ENCODE results near the gene VGLL4.
"Not testable (repeated sequence)": the region's sequence is repeated elsewhere in the genome, so short reads cannot be mapped to it uniquely, and the experiment has no call there.

The VGLL4 gene

DNA sequence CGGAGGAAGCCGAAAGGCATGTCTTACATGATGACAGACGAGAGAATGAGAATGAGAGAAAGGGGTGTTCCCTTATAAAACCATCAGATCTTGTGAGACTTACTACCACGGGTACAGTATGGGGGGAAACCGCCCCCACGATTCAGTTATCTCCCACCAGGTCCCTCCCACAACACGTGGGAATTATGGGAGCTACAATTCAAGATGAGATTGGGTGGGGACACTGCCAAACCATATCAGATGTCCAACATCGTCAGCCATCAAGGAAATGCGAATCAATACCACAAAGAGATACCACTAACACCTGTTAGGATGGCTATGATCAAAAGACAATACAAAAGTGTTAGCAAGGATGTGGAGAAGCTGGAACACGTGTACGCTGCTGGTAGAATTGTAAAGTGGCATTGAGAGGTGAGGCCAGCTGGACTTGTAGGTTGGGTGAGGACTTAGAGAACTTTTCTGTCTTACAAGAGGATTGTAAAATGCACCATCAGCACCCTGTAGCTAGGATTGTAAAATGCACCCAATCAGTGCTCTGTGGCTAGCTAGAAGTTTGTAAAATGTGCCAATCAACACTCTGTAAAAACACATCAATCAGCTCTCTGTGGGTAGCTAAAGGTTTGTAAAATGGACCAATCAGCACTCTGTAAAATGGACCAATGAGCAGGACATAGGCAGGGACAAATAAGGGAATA, 37.5 kb downstream of the VGLL4 start:
- no peak for DNase-seq (ENCODE audit: low read depth in 2 of 2)

DNA sequence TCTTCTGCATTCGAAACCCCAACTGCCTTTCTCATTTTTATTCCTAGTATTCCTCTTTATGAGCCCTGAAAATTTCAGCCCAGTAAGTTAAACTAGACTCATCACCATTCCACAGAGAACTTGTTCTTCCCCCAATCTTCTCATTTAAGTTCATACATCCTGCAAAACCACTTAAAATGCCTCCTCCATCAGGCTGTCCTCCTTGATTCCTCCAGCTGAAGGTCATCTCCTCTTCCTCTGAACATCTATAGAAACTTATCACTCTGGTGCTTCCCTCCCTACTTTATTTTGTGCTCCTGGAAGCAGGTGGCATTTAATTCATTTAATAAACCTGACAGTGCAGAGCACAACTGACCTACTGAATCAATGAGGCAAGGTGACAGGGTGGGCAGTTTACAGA, 38.3 kb downstream of the VGLL4 start:
- no peak for DNase-seq (ENCODE audit: low read depth in 2 of 2)

DNA sequence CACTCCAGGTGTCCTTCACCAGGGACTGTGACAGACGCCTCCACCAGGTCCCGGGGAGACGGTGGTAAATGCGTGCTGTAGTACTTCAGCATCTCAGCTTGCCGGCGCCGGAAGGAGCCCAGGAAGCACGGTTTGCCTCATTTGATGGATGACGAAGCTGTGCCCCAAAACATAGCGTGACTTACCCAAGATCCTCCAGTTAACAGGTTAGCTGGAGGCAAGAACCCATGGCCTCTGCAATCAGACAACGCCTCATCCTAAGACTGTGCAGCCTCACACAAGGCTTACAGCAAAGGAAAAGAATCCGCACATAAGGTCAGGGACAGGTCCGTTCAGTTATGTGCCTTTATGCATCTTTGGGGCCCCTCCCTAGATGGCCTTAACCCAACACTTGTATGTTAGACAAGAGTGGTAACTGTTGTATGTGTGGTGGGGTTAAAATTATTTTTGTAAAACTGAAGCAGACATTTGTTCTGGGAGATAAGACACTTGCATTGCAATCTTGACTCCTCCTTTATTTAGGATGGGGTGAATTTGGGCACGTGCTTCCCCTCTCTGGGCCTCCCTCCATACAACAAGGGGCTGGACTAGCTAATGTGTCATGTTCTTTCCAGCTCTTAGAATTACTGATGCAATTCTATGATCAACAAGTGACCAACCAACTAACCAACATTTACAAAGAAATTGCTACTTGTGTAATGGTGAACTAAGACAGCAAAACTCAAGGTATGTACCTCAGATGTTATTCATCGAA, 39.4 kb downstream of the VGLL4 start:
- no peak for DNase-seq (ENCODE audit: low read depth in 2 of 2)

DNA sequence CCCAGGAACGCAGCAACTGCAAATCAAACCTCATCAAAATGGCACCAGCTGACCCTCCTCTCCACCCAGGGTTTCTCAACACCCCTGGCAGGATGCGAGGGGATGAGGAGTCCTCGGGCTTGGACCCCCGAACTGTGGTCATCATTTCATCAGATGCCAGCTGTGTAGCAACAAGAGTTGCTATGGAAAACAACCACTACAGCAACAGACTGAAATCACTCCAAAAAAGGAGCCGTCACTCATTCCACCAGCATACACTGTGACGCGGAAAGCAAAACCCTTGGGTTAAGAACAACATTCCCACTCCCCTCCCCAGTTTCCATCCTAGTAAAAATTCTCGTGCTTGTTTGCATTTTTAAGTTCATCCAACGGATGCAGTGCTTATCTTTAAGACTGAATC, 40.1 kb downstream of the VGLL4 start:
- no peak for DNase-seq (ENCODE audit: low read depth in 2 of 2)

DNA sequence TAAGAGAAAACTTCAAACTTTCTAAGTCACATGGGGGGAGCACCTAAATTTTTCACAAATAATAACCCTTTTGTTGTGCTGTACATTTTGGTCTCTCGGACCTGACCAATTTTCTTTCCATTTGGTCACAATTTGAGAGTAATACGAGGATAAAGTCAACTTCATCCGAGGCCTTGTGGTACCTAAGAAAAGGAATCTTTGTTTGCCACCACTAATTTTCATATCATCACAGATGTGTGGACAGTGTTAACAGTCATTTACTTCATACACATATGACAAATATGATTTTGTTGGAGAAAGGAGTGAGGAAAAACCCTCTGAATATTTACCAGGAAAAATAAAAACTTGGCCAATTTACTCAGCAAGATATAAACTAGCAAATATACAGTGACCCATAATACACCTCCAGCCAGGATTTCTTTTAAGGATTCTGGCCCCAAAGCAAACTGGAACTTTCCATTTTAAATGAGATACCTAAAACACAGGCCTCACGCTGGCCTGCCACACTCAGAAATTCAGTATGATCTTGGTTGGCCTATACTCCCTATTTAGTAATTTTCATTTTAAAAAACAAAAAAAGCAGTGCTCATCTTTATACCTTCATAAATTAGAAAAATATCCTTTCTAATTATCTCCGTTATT, 40.7 kb downstream of the VGLL4 start:
- DNase-seq (ENCODE audit: low read depth in 2 of 2): no peak

DNA sequence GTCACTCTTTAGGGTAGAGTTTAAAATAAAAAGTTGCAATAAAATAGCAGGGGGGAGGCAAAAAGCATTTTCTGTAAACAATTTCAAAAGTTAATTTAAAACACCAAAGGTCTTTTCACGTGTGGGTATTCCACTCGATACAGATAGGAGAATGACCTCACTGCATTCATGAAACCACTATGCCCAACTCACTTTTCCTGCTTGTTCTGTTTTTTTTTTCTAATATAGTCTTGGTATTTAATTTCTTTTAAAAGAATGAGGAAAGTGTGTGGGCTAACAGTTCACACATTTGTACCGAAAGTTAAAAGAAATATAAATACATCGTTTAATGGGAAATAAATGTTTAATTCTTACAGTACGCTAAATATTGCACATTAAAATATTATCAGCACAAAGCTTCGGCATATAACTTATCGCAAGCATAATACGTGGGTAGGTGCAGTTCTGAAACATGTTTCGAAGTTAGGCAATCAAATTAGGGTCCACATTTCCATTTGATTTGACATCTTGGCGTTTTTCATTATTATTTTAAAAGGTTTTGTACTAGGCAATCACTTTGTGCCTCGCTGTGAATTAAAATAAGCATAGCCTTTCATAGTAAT, 41.4 kb downstream of the VGLL4 start:
- DNase-seq (ENCODE audit: low read depth in 2 of 2): no peak

DNA sequence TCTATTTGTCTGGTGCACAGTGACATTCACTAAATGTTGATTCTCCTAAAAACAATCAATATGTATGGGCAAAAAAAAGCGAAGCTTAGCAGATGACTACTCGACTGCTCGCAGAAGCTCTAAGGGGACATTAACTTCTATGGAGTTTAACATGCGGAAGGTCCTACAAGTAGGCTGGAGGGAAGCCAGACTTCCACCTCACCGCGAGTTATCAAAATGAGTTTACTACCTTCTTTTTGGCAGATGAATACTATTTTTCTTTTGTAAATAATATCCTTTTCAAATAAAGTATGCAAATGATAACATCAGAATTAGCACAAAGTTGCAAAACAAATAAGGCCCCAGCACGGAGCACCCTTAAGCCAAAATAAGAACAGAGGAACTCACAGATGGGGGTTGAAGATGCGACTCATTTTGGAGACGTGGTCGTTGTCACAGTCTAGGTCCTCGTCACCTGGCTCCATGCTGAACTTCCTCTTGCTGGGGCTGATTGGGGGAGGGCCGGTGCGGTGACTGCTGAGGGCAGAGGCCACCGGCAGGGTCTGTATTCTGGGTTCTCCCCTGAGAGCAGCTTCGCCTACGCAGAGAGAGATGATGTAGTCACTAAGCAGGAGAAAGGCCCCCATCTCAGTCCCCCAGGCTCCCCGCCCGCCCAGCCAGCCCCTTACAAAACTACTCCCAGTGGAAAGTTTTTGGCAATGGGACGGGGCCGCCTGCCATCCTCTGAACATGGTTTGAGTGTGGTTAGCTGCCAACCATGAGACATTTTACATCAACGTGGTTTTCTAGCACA, 42.1 kb downstream of the VGLL4 start:
- DNase-seq (ENCODE audit: low read depth in 2 of 2): no peak

DNA sequence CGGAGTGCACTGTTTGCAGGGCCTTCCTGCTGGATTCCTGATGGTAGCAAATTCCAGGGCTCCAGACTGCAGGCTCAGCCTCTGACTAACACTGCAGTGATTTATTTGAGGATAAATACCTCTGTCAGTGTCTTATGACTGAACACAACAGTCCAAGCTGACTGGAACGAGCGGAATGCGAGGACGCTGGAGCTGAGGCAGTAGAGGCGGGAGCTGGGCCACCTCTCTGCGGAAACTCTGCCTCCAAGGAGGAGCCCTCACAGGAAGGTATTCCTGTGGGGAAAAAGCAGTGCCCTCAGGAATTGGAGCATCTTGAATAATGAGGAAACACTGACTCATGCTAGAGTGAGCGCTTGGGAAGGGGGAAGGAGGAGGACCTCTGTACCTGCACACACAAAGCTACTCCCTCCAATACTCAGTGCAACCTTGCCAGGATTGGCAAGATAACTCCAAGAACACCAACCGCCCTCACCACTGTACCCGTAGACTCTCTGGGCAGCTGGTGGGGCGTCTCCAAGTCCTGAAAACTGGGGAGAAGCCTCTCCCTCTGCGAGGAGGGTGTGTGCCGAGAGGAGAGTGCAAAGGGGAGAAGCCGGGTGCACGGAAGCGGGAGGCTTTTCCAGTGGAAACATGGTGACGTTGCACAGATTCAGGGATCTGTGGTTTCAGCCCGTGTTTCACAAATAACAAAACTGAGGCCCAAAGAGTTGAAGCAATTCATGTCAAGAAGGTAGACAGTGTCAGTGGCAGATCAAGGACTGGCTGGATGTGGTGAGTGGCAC, 43.0 kb downstream of the VGLL4 start:
- no peak for DNase-seq (ENCODE audit: low read depth in 2 of 2)

DNA sequence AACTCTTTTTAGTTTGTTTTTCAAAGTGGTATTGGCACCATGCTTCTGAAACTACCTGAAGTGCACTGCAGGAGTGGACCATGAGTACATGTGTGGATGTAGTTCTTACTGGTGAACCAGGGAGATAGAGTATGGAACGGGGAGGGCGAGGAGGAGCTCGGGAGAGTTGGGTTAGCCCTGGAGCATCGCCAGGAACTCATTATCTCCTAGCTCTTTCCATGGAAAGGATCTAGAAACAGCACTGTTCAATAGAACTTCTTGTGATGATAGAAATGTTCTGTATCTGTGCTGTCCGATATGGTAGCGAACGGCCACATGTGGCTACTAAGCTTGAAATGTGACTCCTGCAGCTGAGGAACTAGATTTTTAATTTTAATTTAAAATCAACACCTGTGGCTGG, 47.3 kb downstream of the VGLL4 start:
- DNase-seq (ENCODE audit: low read depth in 2 of 2): no peak

DNA sequence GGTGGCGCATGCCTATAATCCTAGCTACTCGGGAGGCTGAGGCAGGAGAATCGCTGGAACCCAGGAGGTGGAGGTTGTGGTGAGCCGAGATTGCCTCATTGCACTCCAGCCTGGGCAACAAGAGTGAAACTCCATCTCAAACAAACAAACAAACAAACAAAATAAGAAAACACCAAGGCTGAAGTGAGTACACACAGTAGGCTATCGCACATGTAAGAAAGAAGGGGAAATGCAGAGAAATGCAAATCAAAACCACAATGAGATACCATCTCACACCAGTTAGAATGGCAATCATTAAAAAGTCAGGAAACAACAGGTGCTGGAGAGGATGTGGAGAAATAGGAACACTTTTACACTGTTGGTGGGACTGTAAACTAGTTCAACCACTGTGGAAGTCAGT, 48.7 kb downstream of the VGLL4 start:
- DNase-seq (ENCODE audit: low read depth in 2 of 2): not testable (repeated sequence)

DNA sequence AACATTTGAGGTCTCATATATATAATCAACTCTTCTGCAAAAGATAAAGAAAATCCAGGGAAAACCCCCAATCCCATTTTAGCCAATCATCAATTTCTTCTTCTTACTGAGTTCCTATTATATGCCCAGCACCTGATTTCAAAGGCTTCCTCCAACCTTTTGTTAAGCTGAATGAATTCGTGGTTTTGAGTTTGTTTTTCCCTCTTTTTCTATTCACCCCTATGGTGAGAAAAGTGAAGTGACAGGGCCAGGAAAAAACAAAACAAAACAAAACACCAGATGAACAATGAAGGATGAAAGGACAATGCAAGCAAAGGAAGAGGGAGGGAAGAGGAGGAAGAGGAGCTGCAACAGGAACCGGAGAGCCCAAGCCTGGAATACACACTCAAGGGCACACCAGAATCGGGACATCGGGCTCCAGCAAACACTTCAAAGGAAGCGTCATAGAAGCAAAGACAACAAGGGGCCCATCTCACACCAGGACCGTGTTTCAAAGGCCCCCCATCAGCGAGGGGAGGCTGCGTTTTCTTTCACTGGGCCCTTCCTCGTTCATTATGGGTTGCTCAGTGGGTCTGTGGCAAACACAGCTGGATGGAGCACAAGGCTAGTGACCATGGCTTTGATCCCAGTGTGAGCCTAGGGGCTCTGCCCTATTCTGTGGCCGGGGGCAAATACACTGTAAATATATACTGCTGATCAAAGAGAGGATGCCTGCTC, 50.2 kb downstream of the VGLL4 start:
- DNase-seq (ENCODE audit: low read depth in 2 of 2): no peak

DNA sequence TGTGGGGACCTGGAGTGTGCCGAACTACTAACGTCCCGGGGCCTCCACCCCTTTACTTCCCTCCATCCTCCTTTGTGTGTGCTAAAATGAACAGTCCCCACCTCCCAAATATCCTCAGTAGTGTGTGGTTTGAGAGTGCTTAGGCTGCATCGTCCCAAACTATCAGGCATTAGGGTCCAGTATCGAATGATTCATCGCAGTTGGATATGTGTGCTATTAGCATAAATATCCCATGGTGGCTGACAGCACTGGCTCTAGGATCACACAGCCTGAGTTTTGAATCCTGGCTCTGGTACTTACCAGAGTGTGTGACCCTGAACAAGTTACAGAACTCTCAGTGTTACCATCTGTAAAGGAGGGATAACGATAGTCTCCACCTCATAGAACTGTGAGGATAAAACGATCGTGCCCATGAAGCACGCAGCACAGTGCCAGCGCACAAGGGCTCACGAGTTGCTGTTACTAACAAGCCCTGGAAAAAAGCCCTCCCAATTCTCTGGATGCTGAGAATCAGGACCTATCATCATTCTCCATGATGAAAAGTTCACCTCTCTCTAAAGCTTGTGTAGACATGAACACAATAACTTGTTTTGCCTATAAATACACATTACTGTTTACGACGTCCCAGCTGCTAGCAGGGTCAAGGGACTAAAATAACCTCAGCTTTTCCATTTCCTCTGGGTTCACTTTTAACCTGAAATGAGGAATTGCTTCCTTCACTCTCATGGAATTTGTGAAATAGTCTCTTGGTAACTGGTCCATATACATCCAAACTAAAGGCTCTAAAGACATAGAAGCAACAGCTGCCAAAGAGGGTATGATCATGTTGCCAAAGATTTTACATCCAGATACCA, 51.0 kb downstream of the VGLL4 start:
- DNase-seq (ENCODE audit: low read depth in 2 of 2): no peak

DNA sequence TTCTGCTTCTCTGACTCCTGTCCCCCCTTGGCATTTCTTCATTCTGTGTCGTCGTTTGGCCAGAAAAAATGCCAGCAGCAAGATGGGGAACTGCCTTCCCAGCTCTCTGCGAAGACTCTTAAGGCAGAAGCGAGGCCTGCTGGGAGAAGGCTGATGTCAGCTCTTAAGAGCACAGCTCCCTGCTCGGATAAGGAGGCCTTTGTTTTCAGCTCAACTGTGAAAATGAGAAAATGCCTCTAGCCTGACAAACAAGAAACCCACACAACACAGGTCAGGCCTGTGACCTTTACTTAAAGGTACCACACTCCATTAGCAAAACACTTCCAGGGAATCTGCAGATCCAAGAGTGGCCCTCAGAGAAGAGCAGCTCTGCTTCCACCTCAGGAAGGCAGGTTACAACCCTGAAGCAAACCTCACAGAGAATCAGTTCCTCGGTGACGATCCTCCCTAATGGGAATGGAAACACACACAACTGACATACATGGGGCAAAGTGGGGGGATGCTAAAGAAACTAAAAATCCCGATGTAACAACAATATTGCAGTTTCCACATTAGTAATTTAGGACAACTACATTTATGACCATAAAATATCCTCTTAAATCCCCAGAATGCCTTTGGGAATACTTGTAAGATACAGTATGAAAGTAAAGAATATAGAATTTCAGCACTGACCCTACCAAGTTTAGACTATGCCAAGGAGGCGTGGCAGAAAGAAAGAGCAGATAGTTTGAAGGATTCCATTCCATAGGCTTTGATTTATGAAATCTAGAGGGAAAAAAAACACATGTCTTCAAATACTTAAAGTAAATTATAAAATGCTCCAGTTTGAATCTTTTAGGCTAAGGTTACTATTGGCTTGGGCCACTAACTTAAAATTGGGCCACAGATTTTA, 52.1 kb downstream of the VGLL4 start:
- DNase-seq (ENCODE audit: low read depth in 2 of 2): no peak

DNA sequence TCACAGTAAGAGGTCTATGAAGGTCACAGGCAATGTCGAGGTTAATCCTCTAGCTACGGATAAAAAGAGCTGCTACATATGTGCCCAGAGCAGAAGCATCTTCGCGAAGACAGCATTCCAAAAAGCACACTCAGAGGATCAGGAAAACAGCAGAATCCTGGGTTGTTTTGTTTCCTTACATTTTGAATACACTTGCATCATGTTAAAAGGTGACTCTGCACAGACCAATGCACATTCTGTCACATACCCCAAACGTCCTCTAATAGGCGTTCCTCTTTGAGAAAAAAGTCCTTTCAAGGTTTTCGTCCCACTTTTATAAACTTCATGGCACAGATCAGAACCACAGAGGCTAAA, 52.7 kb downstream of the VGLL4 start:
- DNase-seq (ENCODE audit: low read depth in 2 of 2): no peak

DNA sequence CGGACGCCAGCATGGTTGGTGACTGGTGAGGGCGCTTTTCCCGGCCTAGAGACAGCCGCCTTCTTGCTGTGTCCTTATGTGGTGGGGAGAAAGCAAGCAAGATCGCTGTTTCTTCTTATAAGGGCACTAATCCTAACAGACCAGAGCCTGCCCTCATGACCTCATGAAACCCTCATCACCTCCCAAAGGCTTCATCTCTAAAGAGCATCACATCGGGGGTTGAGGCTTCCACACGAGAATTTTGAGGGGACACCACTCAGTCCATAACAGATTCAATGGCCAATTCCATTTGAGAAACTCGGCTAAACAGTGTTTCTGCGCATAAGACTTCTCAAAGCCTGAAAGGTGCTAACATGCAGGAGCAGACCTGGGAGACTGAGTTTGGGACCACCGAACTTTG, 54.0 kb downstream of the VGLL4 start:
- no peak for DNase-seq (ENCODE audit: low read depth in 2 of 2)

DNA sequence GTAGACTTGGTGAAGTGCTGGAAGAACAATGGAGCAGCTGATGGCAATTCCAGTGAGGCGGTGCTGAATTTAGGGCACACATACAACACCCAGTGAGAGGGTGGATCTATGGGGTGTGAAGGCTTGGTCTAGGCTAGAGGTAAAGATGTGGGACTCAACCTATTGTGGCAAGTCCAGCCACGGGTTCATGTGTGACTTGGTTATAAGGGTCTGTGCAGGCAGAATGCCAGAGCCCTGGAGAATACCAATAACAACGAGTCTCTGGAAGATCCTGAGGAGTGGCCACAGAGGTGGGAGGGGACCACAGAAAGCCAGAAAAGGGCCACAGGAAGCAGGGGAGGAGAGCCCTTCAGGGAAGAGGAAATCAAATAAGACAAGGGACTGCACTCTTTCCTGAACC, 55.0 kb downstream of the VGLL4 start:
- no peak for DNase-seq (ENCODE audit: low read depth in 2 of 2)

DNA sequence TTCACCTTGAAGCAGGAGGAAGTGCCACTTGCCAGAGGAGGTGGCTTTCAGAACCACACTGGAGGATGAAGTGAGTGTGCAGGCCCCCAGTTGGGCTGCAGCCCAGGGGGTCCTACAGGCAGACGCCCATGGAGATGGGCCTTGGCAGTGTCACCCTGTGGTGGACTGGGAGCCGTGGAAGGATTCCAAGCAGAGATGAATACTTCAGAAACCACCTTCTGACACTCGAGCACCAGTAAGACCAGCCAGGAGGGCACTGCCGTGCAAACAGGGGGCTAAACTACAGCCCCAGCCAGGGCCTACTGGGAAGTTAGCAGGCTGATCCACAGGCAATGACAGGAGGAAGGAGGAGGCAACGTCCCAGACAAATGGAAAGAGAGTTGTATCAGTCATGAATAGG, 55.4 kb downstream of the VGLL4 start:
- DNase-seq (ENCODE audit: low read depth in 2 of 2): no peak

DNA sequence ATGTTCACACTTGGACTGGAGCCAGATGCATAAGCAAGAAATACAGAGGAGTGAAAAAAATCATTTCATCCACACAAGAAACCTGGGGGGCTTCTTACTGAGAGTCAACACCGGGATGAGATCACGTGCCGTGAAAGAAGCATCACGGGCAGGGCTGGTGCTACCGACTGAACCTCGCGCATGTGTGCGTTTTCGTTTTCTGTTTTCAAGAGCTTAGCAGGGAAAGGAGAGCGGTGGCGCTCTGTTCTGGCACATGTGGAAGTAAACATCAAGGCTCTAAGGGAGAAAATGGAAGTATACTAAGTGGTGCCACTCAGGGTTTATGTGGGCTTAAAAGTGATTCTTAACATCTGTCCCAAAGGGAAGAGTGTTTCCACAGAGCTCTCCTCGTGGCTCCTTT, 55.9 kb downstream of the VGLL4 start:
- no peak for DNase-seq (ENCODE audit: low read depth in 2 of 2)

DNA sequence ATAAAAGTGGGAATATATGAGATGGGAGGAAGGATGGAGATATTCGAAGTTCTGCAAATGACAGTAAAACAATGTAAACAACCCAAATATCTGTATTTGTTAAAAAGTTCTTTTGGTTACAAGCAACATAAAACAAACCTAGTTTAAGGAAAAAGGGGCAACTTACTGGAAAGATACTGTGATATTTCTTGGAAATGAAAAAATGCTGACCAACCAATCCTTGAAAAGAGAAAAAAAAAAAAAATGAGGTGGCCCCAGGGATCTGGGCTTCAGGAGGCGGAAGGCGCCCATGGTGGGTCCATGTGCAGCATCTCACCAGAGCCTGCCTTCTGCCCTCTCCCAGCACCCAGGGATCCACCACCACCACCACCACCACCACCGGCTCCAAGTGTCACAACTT, 59.1 kb downstream of the VGLL4 start:
- no peak for DNase-seq (ENCODE audit: low read depth in 2 of 2)

Data from stimulated activated CD8-positive, alpha-beta memory T cell treated with anti-CD3 and anti-CD28 coated beads, Interleukin-2, amount 100 ng/mL, for 1 hour (primary cell).